ENCODE data around the gene PDC. TPM values are rescaled to one million over a fixed set of nuclear protein-coding genes. Genes with fewer than 3 reads are reported as not detected.

Gene PDC
- total RNA-seq (2014; rRNA removed; shearing (Covaris generic)): not detected in 2 replicates

- no peak for DNase-seq (ENCODE audit: low read depth)
These were observed at the start of gene PDC for GRCh38 chr1:186461014-186461413. PDC (minus strand) TSS chr1:186461114; CDS start chr1:186449459, 11,655 bp downstream.

GRCh38 chr1:186503190-186503589 lies 42.3 kb upstream of the PDC start:
- DNase-seq (ENCODE audit: low read depth): no peak

- no peak for DNase-seq (ENCODE audit: low read depth)
These were observed 41.2 kb upstream of the PDC start for GRCh38 chr1:186502087-186502486.

GRCh38 chr1:186500804-186501203 lies 39.9 kb upstream of the PDC start:
- DNase-seq (ENCODE audit: low read depth): no peak

GRCh38 chr1:186499571-186499970 lies 38.7 kb upstream of the PDC start:
- no peak for DNase-seq (ENCODE audit: low read depth)

- DNase-seq (ENCODE audit: low read depth): peak; percentile 14
These were observed 37.9 kb upstream of the PDC start for GRCh38 chr1:186498695-186499389.

GRCh38 chr1:186498071-186498470 lies 37.2 kb upstream of the PDC start:
- DNase-seq (ENCODE audit: low read depth): no peak

GRCh38 chr1:186497651-186498050 lies 36.7 kb upstream of the PDC start:
- DNase-seq (ENCODE audit: low read depth): no peak

- no peak for DNase-seq (ENCODE audit: low read depth)
These were observed 35.4 kb upstream of the PDC start for GRCh38 chr1:186496171-186496851.

GRCh38 chr1:186494832-186495271 lies 33.9 kb upstream of the PDC start:
- DNase-seq (ENCODE audit: low read depth): no peak

- DNase-seq (ENCODE audit: low read depth): no peak
These were observed 31.8 kb upstream of the PDC start for GRCh38 chr1:186492531-186493291.

GRCh38 chr1:186491336-186491735 lies 30.4 kb upstream of the PDC start:
- DNase-seq (ENCODE audit: low read depth): no peak

- peak; percentile 29 for DNase-seq (ENCODE audit: low read depth)
These were observed 26.2 kb upstream of the PDC start for GRCh38 chr1:186487163-186487562.

- no peak for DNase-seq (ENCODE audit: low read depth)
These were observed 25.1 kb upstream of the PDC start for GRCh38 chr1:186486061-186486460.

GRCh38 chr1:186483561-186483960 lies 22.6 kb upstream of the PDC start:
- DNase-seq (ENCODE audit: low read depth): no peak

- DNase-seq (ENCODE audit: low read depth): peak; percentile 69
These were observed 21.8 kb upstream of the PDC start for GRCh38 chr1:186482661-186483255.

GRCh38 chr1:186481303-186481888 lies 20.5 kb upstream of the PDC start:
- no peak for DNase-seq (ENCODE audit: low read depth)

- no peak for DNase-seq (ENCODE audit: low read depth)
These were observed 18.2 kb upstream of the PDC start for GRCh38 chr1:186479162-186479561.

GRCh38 chr1:186476264-186477040 lies 15.5 kb upstream of the PDC start:
- DNase-seq (ENCODE audit: low read depth): no peak

- peak; percentile 62 for DNase-seq (ENCODE audit: low read depth)
These were observed 13.3 kb upstream of the PDC start for GRCh38 chr1:186474208-186474607.

- no peak for DNase-seq (ENCODE audit: low read depth)
These were observed 12.1 kb upstream of the PDC start for GRCh38 chr1:186473047-186473446.

All from Daoy (cell line).